Transverse colon (tissue), 4 donors: ENCODE results near the gene MBD3L4. TPM values are rescaled to one million over a fixed set of nuclear protein-coding genes. Genes with fewer than 3 reads are reported as not detected.
"Not testable (repeated sequence)": the region's sequence is repeated elsewhere in the genome, so short reads cannot be mapped to it uniquely, and the experiment has no call there.

Experiments used
- DNase-seq: peaks from one replicate; pipeline ENCODE4 v3.0.0-alpha.2; 2019
- H3K27ac ChIP-seq, 4 donors: fragments of 200-600 bp; sonication (generic); 2 replicates each; pipeline ENCODE4 v1.5.1; 2016 to 2018; ENCODE audit warnings: inconsistent platforms in 4 of 4
- H3K27me3 ChIP-seq: fragments of 200-600 bp; sonication (generic); 2 replicates; pipeline ENCODE4 v1.5.1; 2017; ENCODE audit warnings: inconsistent platforms
- H3K36me3 ChIP-seq, 4 donors: fragments of 200-600 bp; sonication (generic); 2 replicates each; pipeline ENCODE4 v1.5.1; 2017 to 2019; ENCODE audit warnings: inconsistent platforms in 4 of 4
- H3K4me1 ChIP-seq, 4 donors: fragments of 200-600 bp; sonication (generic); 2 replicates each; pipeline ENCODE4 v1.5.1; 2017 to 2020; ENCODE audit warnings: inconsistent platforms in 4 of 4
- H3K4me3 ChIP-seq, 4 donors: fragments of 200-600 bp; sonication (generic); 1 replicate in 1 of 4; 2 replicates in 3 of 4; pipeline versions ENCODE4 v1.5.1 to v1.6.1; 2017 to 2019; ENCODE audit warnings: inconsistent platforms in 4 of 4
- H3K9me3 ChIP-seq, 2 donors: fragments of 200-600 bp; sonication (generic); 2 replicates each; pipeline ENCODE4 v1.5.1; 2017 to 2019; ENCODE audit warnings: inconsistent platforms in 2 of 2
- EP300 ChIP-seq: sonication (generic); formaldehyde crosslinking; IDR thresholded peaks from one replicate; pipeline ENCODE4 v1.6.1; 2017; ENCODE audit warnings: antibody characterized with exemption, low read depth
- POLR2A ChIP-seq: fragments of 450-650 bp; IDR thresholded peaks from one replicate; pipeline ENCODE4 v1.6.1; 2016; ENCODE audit warnings: antibody characterized with exemption, mild to moderate bottlenecking, moderate library complexity
- POLR2AphosphoS5 ChIP-seq, 3 donors: sonication (generic); formaldehyde crosslinking; IDR thresholded peaks; one replicate each; pipeline ENCODE4 v1.6.1; 2016; ENCODE audit warnings: antibody characterized with exemption in 3 of 3
- WGBS, 2 donors: methylation state at CpG; one replicate each; pipeline ENCODE4 v1.1.5; 2018; ENCODE audit warnings: low coverage in 1 of 2; 5-methylcytosine and 5-hydroxymethylcytosine counted together
- in situ Hi-C, 4 donors: fragments of 200-750 bp; cut with MboI; loops; one replicate each; pipeline versions ENCODE4 v1.15.0 to v1.15.1; 2017; ENCODE audit warnings: low sequenced_read_pairs in 3 of 4, low pct_ligation_motif_present in 1 of 4, low pct_unique_long_range_greater_than_20kb in 1 of 4
- intact Hi-C: fragments of 100-400 bp; cut with DNase I; formaldehyde crosslinking; loops from one replicate; pipeline ENCODE4 v1.15.1; 2023; ENCODE audit warnings: low total_unique reads
- total RNA-seq, 4 donors: library from RNA; depleted of rRNA; stranded (reverse); fragments of >200 nt; gene quantifications; one replicate each; pipeline ENCODE4 v1.1.0, GENCODE V29; 2016
- TF ChIP-seq, protein P1 (sequence below), 5 experiments: fragments of 200-600 bp in 3 of 5; fragments of 450-650 bp in 2 of 5; sonication (generic) in 3 of 5; IDR thresholded peaks; 1 replicate in 2 of 5; 2 replicates in 3 of 5; pipeline ENCODE4 v1.5.1; 2016 to 2017; ENCODE audit warnings: antibody characterized with exemption in 5 of 5, inconsistent platforms in 3 of 5, mild to moderate bottlenecking in 2 of 5, moderate library complexity in 1 of 5

MBD3L4 gene
- not detected for total RNA-seq

DNA sequence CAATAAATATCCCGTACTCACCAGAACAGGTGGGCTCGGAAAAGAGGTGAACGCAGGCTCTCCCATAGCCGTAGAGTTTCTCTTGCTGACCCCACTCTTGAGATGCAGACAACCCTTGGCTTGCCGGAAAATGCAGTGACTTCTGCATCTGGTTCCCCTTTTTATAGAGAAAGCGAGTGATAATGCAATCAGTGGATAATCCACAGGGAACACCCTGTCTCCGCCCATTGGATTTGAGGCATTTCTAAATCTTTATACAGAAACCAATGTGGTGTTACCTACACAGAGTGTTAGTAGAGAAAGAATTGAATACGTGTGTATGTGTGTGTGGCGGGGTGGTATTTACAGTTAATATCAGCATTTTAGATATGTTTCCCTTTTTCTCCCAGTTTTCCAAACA lies at the start of gene MBD3L4:
TSS of gene MBD3L4 (minus strand) at position 101 of the 400 bp plus-strand sequence. CDS start at position 66, 35 bp downstream.
- H3K36me3 ChIP-seq, H3K27me3 ChIP-seq, intact Hi-C loops, H3K27ac ChIP-seq, H3K9me3 ChIP-seq, H3K4me1 ChIP-seq, H3K4me3 ChIP-seq, in situ Hi-C loops, DNase-seq: not testable (repeated sequence)
- 100% methylated on average over 1 of the region's 9 CpGs; no CpG with 5 or more reads in 1 of the 2 donors for WGBS, 2 donors

DNA sequence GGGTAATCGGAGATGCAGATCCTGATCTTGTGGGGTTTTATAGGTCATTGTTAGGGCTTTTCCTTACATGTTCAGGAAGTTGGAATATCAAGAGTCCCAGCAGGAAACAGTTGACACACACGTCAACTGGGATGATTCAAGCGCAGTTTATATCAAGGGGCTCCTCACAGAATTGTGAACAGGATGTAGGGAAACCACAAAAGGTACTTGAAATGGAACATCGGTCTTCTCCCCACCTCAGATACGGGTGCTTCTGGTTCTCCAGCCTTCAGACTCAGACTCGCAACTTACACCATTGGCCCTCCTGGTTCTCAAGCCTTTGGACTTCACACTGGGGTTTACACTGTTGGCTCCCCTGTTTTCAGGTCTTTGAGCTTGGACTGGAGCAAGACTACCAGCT lies 49.0 kb upstream of the MBD3L4 start:
- DNase-seq = no peak
- no peaks in the 10 kb centered on the region for H3K27me3 ChIP-seq
- no peak for TF ChIP-seq EP300
- no peak for TF ChIP-seq POLR2A
- TF ChIP-seq, protein P1, sequence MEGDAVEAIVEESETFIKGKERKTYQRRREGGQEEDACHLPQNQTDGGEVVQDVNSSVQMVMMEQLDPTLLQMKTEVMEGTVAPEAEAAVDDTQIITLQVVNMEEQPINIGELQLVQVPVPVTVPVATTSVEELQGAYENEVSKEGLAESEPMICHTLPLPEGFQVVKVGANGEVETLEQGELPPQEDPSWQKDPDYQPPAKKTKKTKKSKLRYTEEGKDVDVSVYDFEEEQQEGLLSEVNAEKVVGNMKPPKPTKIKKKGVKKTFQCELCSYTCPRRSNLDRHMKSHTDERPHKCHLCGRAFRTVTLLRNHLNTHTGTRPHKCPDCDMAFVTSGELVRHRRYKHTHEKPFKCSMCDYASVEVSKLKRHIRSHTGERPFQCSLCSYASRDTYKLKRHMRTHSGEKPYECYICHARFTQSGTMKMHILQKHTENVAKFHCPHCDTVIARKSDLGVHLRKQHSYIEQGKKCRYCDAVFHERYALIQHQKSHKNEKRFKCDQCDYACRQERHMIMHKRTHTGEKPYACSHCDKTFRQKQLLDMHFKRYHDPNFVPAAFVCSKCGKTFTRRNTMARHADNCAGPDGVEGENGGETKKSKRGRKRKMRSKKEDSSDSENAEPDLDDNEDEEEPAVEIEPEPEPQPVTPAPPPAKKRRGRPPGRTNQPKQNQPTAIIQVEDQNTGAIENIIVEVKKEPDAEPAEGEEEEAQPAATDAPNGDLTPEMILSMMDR (IDR thresholded peaks at IDR 0.05) = no peak
- no peak for TF ChIP-seq POLR2AphosphoS5 (IDR thresholded peaks at IDR 0.05)
- peaks cover 0 to 10% (median 4%) of the 10 kb centered on the region in 4 donors for H3K36me3 ChIP-seq
- peaks cover 65 to 69% of the 10 kb centered on the region in 2 donors for H3K9me3 ChIP-seq
- no peak overlapping the region for H3K4me3 ChIP-seq
- H3K27ac ChIP-seq = no peak overlapping the region
- in situ Hi-C loops = no loop called here
- no peaks in the 10 kb centered on the region for H3K4me1 ChIP-seq
- intact Hi-C loops = no loop called here
- 80 to 91% methylated on average over 2 to 6 of the region's 6 CpGs for WGBS, 2 donors

DNA sequence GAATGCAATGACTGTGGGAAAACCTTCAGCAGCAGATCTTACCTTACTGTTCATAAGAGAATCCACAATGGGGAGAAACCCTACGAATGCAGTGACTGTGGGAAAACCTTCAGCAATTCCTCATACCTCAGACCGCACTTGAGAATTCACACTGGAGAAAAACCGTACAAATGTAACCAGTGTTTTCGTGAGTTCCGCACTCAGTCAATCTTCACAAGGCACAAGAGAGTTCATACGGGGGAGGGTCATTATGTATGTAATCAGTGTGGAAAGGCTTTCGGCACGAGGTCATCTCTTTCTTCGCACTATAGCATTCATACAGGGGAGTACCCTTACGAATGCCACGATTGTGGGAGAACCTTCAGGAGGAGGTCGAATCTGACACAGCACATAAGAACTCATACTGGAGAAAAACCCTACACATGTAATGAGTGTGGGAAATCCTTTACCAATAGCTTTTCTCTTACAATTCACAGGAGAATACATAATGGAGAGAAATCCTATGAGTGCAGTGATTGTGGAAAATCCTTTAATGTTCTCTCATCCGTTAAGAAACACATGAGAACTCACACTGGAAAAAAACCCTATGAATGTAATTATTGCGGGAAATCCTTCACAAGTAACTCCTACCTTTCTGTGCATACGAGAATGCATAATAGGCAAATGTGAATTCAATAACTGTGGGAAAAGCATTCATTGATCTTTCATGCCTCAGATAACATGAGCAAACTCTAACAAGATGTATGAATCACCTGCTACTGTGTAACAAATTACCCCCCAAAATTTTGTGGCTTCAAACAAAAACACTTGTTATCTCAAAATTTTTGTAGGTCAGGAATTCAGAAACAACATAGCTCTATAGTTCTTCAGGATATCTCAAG lies 43.3 kb upstream of the MBD3L4 start:
- intact Hi-C loops (no loop called here), in situ Hi-C loops (no loop called here)
- H3K4me3 ChIP-seq = no peak overlapping the region
- H3K4me1 ChIP-seq = no peaks in the 10 kb centered on the region
- H3K27ac ChIP-seq = no peak overlapping the region
- no peak for TF ChIP-seq EP300
- no peak for TF ChIP-seq POLR2AphosphoS5 (IDR thresholded peaks at IDR 0.05)
- TF ChIP-seq POLR2A = no peak
- TF ChIP-seq, protein P1 (IDR thresholded peaks at IDR 0.05) = no peak
- peaks cover 92 to 97% of the 10 kb centered on the region in 2 donors for H3K9me3 ChIP-seq
- peaks cover 17 to 67% (median 50%) of the 10 kb centered on the region in 4 donors for H3K36me3 ChIP-seq
- 97 to 98% methylated on average over 6 to 15 of the region's 15 CpGs for WGBS, 2 donors
- no peaks in the 10 kb centered on the region for H3K27me3 ChIP-seq
- no peak for DNase-seq

DNA sequence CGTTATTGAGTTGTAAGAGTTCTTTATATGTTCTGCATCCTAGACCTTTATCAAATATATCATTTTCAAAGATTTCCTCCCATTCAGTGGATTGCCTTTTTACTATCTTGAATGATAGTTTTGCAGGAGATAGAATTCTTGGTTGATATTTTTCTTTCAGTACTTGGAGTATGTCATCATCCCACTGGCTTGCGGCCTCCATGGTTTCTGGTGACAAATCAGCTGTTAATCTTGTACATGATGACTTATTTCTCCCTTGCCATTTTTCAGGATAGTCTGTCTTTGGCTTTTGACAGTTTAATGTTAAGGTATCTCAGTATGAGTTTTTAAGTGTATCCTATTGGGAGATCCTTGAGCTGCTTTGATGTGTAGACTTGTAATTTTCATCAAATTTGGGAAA lies 38.0 kb upstream of the MBD3L4 start:
- Histone ChIP-seq H3K4me1 (no peaks in the 10 kb centered on the region), H3K9me3 (peaks cover 66 to 71% of the 10 kb centered on the region in 2 donors), H3K27ac (no peak overlapping the region), H3K27me3 (no peaks in the 10 kb centered on the region), H3K4me3 (no peak overlapping the region), H3K36me3 (peaks cover 20 to 97% (median 67%) of the 10 kb centered on the region in 4 donors)
- DNase-seq = no peak
- in situ Hi-C loops (no loop called here), intact Hi-C loops (no loop called here)
- WGBS, 2 donors = 98 to 100% methylated on average over 2 of the region's 2 CpGs
- no peak for TF ChIP-seq POLR2A
- no peak for TF ChIP-seq EP300
- TF ChIP-seq, protein P1 (IDR thresholded peaks at IDR 0.05) = no peak
- no peak for TF ChIP-seq POLR2AphosphoS5 (IDR thresholded peaks at IDR 0.05)
